ENCODE measurements around the gene HDAC8.
"Not testable (repeated sequence)": the region's sequence is repeated elsewhere in the genome, so short reads cannot be mapped to it uniquely, and the experiment has no call there.

The HDAC8 gene

DNA sequence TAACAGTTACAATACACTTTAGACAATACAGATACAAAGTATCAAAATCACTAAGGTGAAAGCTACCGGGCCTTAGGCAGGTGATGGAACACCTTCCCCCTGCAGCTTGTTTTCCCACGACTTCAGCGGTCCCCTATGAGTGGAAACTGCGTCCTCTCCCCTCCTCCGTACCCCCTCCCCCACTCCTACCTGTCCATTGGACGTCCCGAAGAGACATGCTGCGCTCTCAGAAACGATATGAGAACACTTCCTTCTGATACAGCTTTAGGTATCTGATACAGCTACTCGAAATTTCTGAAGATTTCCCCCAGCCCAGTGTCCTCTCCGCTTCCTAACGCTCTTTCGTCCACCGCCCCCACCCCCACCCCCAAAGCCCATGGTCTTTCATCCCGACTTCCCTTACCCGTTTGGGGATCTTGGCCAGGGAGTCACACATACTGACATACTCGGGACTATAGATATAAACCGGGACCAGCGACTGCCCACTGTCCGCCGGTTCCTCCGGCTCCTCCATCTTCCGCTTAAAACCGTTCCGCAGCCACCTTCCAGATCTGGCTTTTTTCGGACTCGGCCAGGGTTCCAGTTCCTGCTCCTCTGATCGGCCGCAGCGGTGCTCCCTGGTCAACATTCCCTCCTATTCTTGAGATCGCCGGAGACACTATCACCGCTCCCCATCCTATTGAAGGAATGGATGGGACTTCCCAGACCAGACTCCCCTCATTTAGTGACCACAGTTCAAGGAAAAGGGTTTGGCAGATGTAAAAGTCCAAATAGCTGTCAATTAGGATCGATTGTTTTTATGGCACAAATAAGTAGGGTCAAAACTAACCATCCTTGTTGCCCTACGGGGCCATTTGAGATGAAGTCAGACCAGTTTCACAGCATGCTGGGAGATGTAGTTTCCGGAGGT is at the start of gene HDAC8:
HDAC8 (minus strand) TSS at position 596 of the 910 bp plus-strand sequence; CDS start at position 514, 82 bp downstream.
- DNase-seq, result peak; percentile 48

DNA sequence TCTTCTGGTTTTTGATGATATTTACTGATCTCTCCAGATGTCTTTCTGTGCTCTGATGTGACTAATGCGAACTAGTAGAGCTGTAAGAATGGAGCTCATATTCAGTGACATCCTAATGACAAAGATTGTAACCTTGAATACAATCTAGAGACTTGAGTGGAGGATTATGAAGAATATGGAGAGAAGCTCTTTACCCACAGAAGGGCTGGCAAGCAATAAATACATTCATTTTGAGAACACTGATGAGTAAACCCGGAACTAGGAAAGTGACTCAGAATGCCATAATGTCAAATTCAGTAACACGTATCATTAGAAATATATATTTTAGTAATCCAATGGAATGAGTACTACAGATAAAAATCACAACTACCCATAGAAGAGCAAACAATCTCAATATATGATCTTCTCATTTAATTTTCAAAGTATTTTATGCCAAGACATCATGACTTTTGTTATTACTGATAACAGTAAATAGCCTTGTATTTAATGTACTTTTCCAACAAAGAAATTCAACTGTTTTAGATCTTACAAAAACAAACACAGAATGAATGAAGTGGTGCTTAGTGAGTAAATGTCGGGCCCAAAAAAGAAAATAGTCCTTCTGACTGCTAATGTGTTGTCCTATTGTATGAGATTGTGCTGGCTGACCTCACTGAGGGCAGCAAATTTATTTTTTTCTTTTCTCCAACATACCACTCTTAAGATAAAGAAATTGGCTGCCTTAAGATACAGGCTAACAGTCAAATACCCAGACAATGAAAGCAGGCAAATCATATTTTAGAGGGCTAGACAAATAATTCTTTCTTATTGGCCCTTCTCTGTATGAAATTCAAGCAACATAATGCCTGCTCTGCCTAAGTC is 49.2 kb upstream of the HDAC8 start:
- DNase-seq, result no peak

- DNase-seq, result no peak
These were observed 48.5 kb upstream of the HDAC8 start for GRCh38 chrX:72621163-72621562.

GRCh38 chrX:72620550-72621145 is 48.0 kb upstream of the HDAC8 start:
- no peak for DNase-seq

DNA sequence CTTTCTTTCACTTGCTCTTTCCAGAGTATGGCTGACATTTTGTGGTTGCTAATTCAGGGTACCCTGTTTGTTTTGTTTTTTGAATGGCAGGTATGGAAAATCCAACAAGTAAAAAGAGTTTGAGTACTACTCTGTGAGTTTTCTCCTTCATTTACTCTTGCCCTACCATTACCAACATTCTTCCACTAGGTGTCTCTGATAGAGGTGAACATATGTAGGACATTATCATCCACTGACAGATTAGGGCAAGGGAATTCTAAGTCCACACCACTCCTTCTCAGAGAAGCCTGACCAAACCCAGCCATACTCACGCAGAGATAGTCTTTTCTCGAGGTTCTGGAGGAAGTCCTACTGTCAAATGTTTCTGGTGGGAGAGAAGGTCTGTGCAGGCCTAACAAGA is 36.7 kb upstream of the HDAC8 start:
- DNase-seq, result no peak

- no peak for DNase-seq
These were observed 32.1 kb upstream of the HDAC8 start for GRCh38 chrX:72604705-72605104.

GRCh38 chrX:72604112-72604511 is 31.5 kb upstream of the HDAC8 start:
- no peak for DNase-seq

DNA sequence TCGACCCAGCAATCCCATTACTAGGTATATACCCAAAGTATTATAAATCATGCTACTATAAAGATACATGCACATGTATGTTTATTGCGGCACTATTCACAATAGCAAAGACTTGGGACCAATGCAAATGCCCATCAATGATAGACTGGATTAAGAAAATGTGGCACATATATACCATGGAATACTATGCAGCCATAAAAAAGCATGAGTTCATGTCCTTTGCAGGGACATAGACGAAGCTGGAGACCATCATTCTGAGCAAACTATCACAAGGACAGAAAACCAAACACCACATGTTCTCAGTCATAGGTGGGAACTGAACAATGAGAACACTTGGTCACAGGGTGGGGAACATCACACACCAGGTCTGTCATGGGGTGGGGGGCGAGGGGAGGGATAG is 18.4 kb upstream of the HDAC8 start:
- DNase-seq, result not testable (repeated sequence)

DNA sequence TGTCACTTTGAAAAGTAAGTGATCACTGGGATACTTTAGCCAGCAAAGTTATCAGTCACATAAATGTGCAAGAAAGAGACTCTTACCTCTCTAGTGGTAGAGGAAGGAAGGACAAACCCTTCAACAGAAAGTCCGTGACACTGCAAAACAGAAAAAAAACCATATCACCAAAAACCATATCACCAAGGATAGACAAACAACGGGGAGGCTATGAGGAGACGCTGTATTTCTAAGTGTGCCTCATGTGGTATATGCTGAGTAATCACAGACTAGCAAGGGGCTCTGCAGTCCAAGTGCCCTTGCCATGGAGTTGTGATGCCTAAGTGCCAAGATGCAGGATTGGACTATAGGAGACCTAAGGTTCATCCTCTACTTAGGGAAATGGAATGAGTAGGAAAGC is 11.5 kb upstream of the HDAC8 start:
- DNase-seq, result no peak

DNA sequence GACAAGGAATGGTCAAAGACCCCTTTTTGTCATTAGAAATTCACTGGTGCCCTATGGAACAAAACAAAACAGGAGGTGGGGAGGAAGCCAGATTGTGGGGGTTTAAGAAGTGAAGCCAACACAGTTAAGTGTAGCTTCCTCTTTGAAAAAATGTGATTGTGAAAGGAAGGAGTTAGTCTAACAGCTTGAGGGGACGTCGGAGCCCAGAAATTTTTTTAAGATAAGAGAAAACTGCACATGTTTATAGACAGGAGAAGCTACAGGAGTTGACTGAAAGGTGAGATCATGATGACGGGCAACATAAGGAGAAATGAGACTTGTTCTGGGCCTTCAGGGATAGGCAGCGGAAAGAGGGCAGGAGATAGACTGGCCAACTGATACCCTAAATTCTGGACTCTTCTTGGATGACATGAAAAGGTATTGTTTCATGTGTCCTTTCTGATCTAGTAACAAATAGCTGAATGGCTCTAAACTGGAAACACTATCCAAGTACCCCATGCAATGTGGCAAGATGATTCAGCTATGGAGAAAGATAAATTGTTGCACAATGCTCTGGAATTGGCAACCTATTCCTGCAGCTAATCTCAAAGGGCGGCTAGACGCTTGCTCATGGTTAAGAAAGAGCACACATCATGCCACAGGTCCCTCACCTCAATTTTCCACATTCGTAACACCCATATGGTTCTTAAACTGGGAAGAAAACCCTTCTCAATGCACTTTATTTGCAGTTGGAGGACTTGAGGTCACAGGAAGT is 3.7 kb upstream of the HDAC8 start:
- no peak for DNase-seq

GRCh38 chrX:72573158-72573511 is 492 bp upstream of the HDAC8 start:
- no peak for DNase-seq

DNA sequence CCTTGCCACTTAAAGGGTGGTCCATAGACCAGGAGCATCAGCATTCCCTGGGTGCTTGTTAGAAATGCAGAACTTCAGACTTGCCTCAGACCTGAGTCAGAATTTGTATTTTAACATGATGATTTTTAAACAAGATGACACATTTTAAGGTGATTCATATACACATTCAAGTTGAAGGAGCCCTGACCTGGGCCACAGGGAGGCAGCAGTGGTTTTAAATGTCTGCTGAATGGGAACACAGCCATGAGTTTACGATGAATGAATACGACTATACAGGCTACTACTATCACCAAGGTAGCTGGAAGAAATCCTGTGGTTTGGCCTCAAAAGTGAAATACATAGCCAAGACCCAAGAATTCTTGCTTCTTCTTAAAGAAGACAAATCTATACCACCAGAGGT is 2.9 kb downstream of the HDAC8 start:
- DNase-seq, result no peak

- DNase-seq, result no peak
These were observed 4.1 kb downstream of the HDAC8 start for GRCh38 chrX:72568406-72569092.

DNA sequence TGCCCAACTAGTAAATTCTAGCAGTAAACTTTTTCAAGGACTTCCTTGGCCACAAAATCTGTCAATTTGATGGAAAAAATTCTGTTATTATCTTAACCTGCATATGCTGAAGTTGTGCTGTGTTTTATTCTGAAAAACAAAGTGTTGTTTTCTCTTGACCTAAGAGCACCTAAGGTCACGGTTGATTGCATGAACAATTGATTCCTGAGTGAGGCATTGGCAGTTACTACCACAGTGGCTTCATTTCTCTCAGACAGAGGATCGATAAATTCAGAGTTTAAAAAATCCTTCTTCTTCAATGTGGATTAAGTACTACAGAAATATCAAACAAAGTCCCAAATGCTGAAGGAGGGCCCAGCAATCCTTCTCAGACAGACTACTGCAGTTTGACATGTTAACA is 6.2 kb downstream of the HDAC8 start:
- no peak for DNase-seq

GRCh38 chrX:72559655-72560054 is 13.0 kb downstream of the HDAC8 start:
- DNase-seq, result not testable (repeated sequence)

- DNase-seq, result no peak
These were observed 18.0 kb downstream of the HDAC8 start for GRCh38 chrX:72554448-72555140.

- not testable (repeated sequence) for DNase-seq
These were observed 20.2 kb downstream of the HDAC8 start for GRCh38 chrX:72552443-72552842.

- peak; percentile 2 for DNase-seq
These were observed 26.7 kb downstream of the HDAC8 start for GRCh38 chrX:72545990-72546389.

- DNase-seq, result peak; percentile 3
These were observed 32.3 kb downstream of the HDAC8 start for GRCh38 chrX:72540318-72540717.

DNA sequence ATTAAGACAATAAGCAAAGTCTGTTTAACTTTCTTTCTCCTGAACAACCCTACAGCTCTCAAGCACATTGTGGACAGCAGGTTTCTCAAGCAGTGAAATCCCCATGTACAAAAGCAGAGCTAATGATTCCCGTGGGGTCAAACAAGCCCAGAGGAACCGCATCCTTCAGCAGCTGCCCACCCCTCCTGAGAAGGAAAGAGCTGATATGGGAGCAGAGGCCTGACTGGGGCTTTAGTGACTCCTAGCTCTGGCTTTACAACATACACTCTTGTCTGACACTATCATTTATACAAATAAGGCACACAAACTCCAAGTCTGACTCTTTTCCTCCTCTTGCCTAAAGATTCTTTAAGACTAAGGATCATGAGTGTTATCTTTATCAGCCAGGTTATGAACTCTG is 32.8 kb downstream of the HDAC8 start:
- DNase-seq, result no peak

DNA sequence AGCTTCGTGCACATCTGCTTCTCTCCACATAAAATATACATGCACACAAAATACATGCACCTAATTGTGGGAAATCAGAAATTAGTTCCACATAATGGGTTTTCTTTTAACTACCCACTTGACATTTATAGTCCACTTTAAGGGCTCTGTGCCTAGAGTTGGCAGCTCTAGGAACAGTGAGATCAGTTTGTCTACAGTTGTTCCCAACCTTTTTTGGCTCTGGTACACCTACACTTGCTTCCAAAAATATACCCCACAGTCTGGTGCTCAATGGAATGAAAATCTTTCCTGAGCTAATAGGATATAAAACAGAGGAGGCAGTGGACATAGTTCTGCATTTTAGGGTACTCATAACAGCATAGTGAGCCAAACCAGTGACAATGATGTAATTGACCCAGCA is 36.1 kb downstream of the HDAC8 start:
- DNase-seq, result no peak

DNA sequence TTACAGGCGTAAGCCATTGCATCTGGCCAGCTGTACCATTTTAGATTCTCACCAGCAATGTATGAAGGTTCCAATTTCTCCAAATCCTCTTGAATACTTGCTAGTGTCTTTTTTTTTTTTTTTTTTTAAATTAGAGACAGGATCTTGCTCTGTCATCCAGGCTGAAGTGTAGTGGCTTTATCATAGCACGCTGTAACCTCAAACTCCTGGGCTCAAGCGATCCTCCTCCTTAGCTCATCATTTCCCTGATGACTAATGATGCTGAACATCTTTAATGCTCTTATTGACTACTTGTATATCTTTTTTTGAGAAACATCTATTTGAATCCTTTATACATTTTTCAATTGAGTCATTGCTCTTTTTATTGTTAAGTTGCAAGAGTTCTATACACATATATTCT is 40.3 kb downstream of the HDAC8 start:
- DNase-seq, result no peak

Data from COR-L47 (cell line).